MM.1S (cell line): ENCODE results near the gene PPM1H.

Source experiments
- EZH2 ChIP-seq: fragments of 300-600 bp; sonication (generic); optimal IDR thresholded peaks from 2 replicates; pipeline ENCODE3; 2017; ENCODE audit warnings: low read depth, mild to moderate bottlenecking, antibody characterized with exemption, low read length, mixed read lengths
- EZH2phosphoT487 ChIP-seq: fragments of 300-600 bp; sonication (generic); IDR thresholded peaks from 2 replicates; pipeline ENCODE4 v1.6.1; 2018; ENCODE audit warnings: antibody characterized with exemption, low read length
- TF ChIP-seq, protein P1 (sequence below): fragments of 300-600 bp; sonication (generic); IDR thresholded peaks from 2 replicates; pipeline ENCODE4 v1.5.1; 2016; ENCODE audit warnings: antibody characterized with exemption, low read length, mixed read lengths

DNA sequence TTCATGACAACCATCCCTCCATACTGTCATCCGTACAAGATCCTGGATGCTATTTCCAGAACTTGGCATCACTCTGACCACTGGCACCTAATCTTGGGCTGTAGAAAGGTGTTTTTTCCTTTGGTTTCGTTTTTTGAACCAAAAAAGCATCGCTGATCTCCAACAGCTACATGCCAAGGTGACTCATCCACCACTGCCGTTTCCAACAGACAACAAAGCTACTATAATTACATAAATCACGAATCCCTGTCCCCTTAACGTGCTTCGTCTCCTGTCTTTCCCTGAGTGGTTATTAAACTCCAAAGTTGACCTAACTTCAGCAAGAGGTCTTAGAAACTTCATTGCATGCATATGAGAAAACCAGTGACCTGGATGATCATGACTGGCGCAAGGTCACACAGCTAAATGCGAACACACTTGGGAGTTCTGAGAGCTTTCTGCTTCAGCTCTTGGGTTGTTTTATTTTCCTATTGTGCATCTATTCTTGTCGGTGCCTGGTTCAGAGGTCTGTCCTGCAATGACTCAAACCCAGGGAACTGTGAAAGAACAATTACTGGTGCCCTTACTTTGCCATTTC lies 99.9 kb downstream of the PPM1H start:
- TF ChIP-seq, protein P1, sequence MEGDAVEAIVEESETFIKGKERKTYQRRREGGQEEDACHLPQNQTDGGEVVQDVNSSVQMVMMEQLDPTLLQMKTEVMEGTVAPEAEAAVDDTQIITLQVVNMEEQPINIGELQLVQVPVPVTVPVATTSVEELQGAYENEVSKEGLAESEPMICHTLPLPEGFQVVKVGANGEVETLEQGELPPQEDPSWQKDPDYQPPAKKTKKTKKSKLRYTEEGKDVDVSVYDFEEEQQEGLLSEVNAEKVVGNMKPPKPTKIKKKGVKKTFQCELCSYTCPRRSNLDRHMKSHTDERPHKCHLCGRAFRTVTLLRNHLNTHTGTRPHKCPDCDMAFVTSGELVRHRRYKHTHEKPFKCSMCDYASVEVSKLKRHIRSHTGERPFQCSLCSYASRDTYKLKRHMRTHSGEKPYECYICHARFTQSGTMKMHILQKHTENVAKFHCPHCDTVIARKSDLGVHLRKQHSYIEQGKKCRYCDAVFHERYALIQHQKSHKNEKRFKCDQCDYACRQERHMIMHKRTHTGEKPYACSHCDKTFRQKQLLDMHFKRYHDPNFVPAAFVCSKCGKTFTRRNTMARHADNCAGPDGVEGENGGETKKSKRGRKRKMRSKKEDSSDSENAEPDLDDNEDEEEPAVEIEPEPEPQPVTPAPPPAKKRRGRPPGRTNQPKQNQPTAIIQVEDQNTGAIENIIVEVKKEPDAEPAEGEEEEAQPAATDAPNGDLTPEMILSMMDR = no peak
- TF ChIP-seq EZH2phosphoT487 = no peak
- TF ChIP-seq EZH2 = no peak
